Activated CD4-positive, CD25-positive, alpha-beta regulatory T cell (primary cell): ENCODE measurements around the gene SLC25A13.

Source experiments
- DNase-seq, 4 experiments: peaks; one replicate each; lab custom pipeline; 2025; lab: John Stamatoyannopoulos, UW

Gene SLC25A13

GRCh38 chr7:96322373-96322695 is 436 bp upstream of the SLC25A13 start:
- DNase-seq, result no peak

GRCh38 chr7:96321031-96321657 is 754 bp downstream of the SLC25A13 start:
- peak in 3 of 4 experiments; percentile 27 to 42 (median 39) for DNase-seq

- DNase-seq, result no peak
These were observed 1.5 kb downstream of the SLC25A13 start for GRCh38 chr7:96320442-96320841.

GRCh38 chr7:96319439-96319838 is 2.5 kb downstream of the SLC25A13 start:
- DNase-seq, result no peak

- no peak for DNase-seq
These were observed 4.9 kb downstream of the SLC25A13 start for GRCh38 chr7:96316949-96317348.

- no peak for DNase-seq
These were observed 6.8 kb downstream of the SLC25A13 start for GRCh38 chr7:96315125-96315512.

GRCh38 chr7:96314402-96315124 is 7.3 kb downstream of the SLC25A13 start:
- no peak for DNase-seq

GRCh38 chr7:96313940-96314339 is 8.0 kb downstream of the SLC25A13 start:
- no peak for DNase-seq

GRCh38 chr7:96312502-96312901 is 9.4 kb downstream of the SLC25A13 start:
- no peak for DNase-seq

GRCh38 chr7:96311967-96312366 is 9.9 kb downstream of the SLC25A13 start:
- DNase-seq, result no peak

- no peak for DNase-seq
These were observed 11.8 kb downstream of the SLC25A13 start for GRCh38 chr7:96310110-96310509.

GRCh38 chr7:96308950-96309263 is 13.0 kb downstream of the SLC25A13 start:
- DNase-seq, result no peak

GRCh38 chr7:96308253-96308949 is 13.5 kb downstream of the SLC25A13 start:
- DNase-seq, result no peak

GRCh38 chr7:96306385-96307125 is 15.3 kb downstream of the SLC25A13 start:
- no peak for DNase-seq

- no peak for DNase-seq
These were observed 16.0 kb downstream of the SLC25A13 start for GRCh38 chr7:96305915-96306314.

GRCh38 chr7:96304573-96304972 is 17.3 kb downstream of the SLC25A13 start:
- DNase-seq, result no peak

- DNase-seq, result no peak
These were observed 18.0 kb downstream of the SLC25A13 start for GRCh38 chr7:96303686-96304443.

GRCh38 chr7:96303105-96303685 is 18.7 kb downstream of the SLC25A13 start:
- no peak for DNase-seq

- DNase-seq, result no peak
These were observed 20.9 kb downstream of the SLC25A13 start for GRCh38 chr7:96300986-96301385.

- no peak for DNase-seq
These were observed 21.4 kb downstream of the SLC25A13 start for GRCh38 chr7:96300502-96300901.

- DNase-seq, result no peak
These were observed 22.4 kb downstream of the SLC25A13 start for GRCh38 chr7:96299496-96299895.

GRCh38 chr7:96297876-96298275 is 24.0 kb downstream of the SLC25A13 start:
- DNase-seq, result no peak
